Nephron progenitor cell (in vitro differentiated cells): ENCODE measurements around the gene ZMIZ1.
A peak's percentile ranks its signal among the peaks of the same experiment; 100 is the strongest.

Experiments used
- DNase-seq: peaks from one replicate; pipeline ENCODE4 v3.0.0; 2021
- H3K27ac Mint-ChIP-seq: 2 replicates; pipeline ENCODE4 v1.8.0; 2021; ENCODE audit warnings: mild to moderate bottlenecking, moderate library complexity, mixed read lengths
- H3K27me3 Mint-ChIP-seq: 2 replicates; pipeline ENCODE4 v1.8.0; 2021; ENCODE audit warnings: mild to moderate bottlenecking, low read depth, mixed read lengths; ENCODE audit not compliant: poor library complexity
- H3K36me3 Mint-ChIP-seq: 2 replicates; pipeline ENCODE4 v1.8.0; 2021; ENCODE audit warnings: low read depth, mixed read lengths
- H3K4me1 Mint-ChIP-seq: 2 replicates; pipeline ENCODE4 v1.8.0; 2021; ENCODE audit warnings: mixed read lengths
- H3K4me3 Mint-ChIP-seq: 2 replicates; pipeline ENCODE4 v1.8.0; 2021; ENCODE audit warnings: mild to moderate bottlenecking, moderate library complexity, mixed read lengths
- H3K9me3 Mint-ChIP-seq: 2 replicates; pipeline ENCODE4 v1.8.0; 2021; ENCODE audit warnings: mild to moderate bottlenecking, moderate library complexity, mixed read lengths
- CTCF ChIP-seq: fragments of 200-600 bp; sonication (generic); IDR thresholded peaks from 2 replicates; pipeline ENCODE4 v1.5.0; 2021; ENCODE audit warnings: antibody characterized with exemption

The ZMIZ1 gene

DNA sequence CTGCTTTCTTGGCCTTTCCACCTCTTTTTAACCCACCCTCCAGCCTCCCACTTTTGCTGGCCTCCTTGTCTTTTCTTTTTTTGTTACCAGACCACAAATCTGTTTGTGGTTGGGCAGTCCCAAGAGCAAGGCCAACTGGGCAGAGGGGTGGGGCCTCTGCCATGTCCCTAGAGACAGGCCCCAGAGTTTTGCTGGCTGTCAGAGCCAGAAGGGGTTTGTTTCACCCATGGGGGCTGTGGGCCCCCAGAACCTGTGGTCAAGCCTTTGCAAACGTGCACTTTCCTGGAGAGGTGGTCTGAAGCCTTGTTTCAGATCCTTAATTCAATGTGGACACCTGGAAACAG, 10.3 kb downstream of the ZMIZ1 start:
- Mint-ChIP-seq H3K4me3 (no peak overlapping the region), H3K36me3 (no peaks in the 10 kb centered on the region), H3K27me3 (no peaks in the 10 kb centered on the region), H3K9me3 (no peaks in the 10 kb centered on the region), H3K4me1 (peaks cover 89% of the 10 kb centered on the region), H3K27ac (no peak overlapping the region)
- no peak for DNase-seq
- no peak for TF ChIP-seq CTCF

GRCh38 chr10:79079490-79080355, 11.0 kb downstream of the ZMIZ1 start:
- H3K36me3 Mint-ChIP-seq = no peaks in the 10 kb centered on the region
- DNase-seq = no peak
- peak overlapping the region; percentile 58 for H3K4me3 Mint-ChIP-seq
- H3K27ac Mint-ChIP-seq = peak overlapping the region; percentile 59
- no peak for TF ChIP-seq CTCF
- peaks cover 89% of the 10 kb centered on the region for H3K4me1 Mint-ChIP-seq
- no peaks in the 10 kb centered on the region for H3K9me3 Mint-ChIP-seq
- H3K27me3 Mint-ChIP-seq = no peaks in the 10 kb centered on the region

GRCh38 chr10:79081353-79082034, 12.7 kb downstream of the ZMIZ1 start:
- no peak for DNase-seq
- Mint-ChIP-seq H3K27me3 (no peaks in the 10 kb centered on the region), H3K4me3 (no peak overlapping the region), H3K4me1 (peaks cover 85% of the 10 kb centered on the region), H3K27ac (peak overlapping the region; percentile 33), H3K36me3 (no peaks in the 10 kb centered on the region), H3K9me3 (no peaks in the 10 kb centered on the region)
- no peak for TF ChIP-seq CTCF

- TF ChIP-seq CTCF = no peak
- Mint-ChIP-seq H3K36me3 (no peaks in the 10 kb centered on the region), H3K27me3 (no peaks in the 10 kb centered on the region), H3K4me1 (peaks cover 83% of the 10 kb centered on the region), H3K4me3 (no peak overlapping the region), H3K9me3 (no peaks in the 10 kb centered on the region), H3K27ac (no peak overlapping the region)
- no peak for DNase-seq
Measured at GRCh38 chr10:79082035-79082373, 13.2 kb downstream of the ZMIZ1 start.

DNA sequence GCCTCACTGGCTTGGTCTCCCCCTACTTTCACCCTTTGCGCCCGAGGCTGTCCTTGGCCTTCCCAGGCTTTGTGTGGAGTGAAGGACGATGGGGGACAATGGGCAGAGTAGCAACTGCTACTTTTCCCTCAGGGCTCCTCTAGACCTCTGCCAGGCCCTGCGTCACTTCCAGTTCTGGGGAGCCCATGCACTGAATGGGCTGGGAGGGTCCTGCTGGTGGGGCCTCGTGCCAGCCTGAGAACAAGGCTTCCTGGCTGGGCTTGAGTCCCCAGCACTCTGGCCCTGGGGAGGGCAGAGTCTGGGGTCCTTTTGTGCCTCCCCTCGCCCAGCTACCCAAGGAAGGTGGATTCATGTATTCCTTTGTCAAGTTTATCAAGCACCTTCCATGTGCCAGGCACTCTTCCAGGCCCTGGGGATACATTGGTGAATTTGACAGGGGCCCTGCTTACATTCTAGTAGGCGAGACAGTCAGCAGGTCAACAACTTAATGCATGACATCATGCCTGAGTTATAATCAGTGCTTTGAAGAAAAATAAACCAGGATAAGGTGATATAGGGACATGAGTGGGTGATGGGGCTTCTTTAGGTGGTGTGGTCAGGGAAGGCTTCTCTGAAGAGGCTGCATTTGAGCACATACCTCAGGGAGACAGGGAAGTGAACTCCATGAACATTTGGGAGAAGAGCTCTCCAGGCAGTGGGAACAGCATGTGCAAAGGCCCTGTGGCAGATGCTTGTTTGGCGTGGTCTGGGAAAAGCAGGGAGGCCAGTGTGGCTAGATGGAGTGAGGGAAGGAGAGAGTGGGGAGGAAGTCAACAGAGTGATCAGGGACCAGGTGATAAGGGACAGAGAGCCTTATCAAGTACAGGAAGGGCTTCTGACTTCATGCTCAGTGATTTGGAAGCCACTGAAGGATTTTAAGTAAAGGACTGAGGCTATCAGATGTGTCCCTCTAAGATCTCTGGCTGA, 14.1 kb downstream of the ZMIZ1 start:
- H3K27ac Mint-ChIP-seq = peak overlapping the region; percentile 85

More for the DNA sequence above, 14.1 kb downstream of the ZMIZ1 start:
- Mint-ChIP-seq H3K36me3 (no peaks in the 10 kb centered on the region), H3K27me3 (no peaks in the 10 kb centered on the region), H3K4me3 (peak overlapping the region; percentile 12), H3K9me3 (no peaks in the 10 kb centered on the region), H3K4me1 (peaks cover 85% of the 10 kb centered on the region)
- no peak for DNase-seq
- no peak for TF ChIP-seq CTCF
